ENCODE results near the gene FOXO6.

FOXO6 gene

GRCh38 chr1:41360786-41361494 is at the start of gene FOXO6:
FOXO6 (plus strand) TSS chr1:41361434.
- peak; percentile 84 to 87 for DNase-seq (ENCODE audit: low read depth in 2 of 2, low spot score in 1 of 2)

- no peak for DNase-seq (ENCODE audit: low read depth in 2 of 2, low spot score in 1 of 2)
These were observed 48.1 kb upstream of the FOXO6 start for GRCh38 chr1:41312991-41313645.

- DNase-seq (ENCODE audit: low read depth in 2 of 2, low spot score in 1 of 2): no peak
These were observed 47.5 kb upstream of the FOXO6 start for GRCh38 chr1:41313661-41314131.

- no peak for DNase-seq (ENCODE audit: low read depth in 2 of 2, low spot score in 1 of 2)
These were observed 46.7 kb upstream of the FOXO6 start for GRCh38 chr1:41314376-41315145.

DNA sequence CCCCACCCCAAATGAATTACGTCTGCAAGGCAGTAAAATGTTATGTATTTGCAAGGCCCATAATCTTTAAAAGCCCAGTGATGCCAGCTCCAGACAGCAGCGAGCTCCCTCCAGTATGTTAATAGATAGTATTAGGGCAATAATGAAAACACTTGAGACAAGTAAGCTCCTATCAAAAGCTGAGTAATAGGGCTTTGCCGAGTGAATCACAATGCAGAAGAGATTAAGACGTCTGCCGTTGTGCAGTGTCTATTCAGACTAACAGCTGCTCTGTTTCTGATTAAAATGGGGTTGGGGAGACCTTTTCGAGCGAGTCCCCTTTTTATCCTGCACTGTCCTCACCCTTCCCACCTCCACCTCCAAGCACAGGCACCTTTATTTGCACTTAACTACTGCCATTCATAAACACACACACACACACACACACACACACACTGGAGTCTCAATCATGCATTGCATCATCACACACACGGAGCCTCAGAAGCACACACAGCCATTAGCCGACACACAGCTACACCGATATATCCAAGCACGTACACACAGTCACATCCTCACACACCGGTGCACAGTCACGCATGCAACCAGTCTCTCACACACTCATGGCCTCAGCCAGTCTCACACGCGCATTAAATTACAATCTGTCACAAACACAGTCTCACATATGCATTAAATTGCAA is 46.0 kb upstream of the FOXO6 start:
- no peak for DNase-seq (ENCODE audit: low read depth in 2 of 2, low spot score in 1 of 2)

GRCh38 chr1:41315871-41316270 is 45.4 kb upstream of the FOXO6 start:
- DNase-seq (ENCODE audit: low read depth in 2 of 2, low spot score in 1 of 2): no peak

DNA sequence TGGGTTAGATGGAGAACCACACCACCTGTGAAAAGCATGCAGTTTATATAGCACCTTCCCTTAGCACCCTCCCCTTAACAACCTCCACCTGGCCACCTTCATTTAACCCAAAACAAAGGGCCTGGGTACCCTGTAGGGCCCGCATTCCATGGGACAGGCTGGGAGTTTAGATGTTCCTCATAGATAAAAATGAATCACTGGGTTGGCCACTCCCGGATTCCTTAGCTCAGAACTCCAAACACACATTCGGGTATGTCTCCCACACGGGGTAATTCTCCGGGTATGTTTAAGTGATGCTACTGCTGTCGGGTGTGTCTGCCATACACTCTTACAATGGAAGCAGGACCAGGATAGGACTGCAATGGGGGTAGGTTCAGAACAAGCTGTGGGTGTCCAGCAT is 43.9 kb upstream of the FOXO6 start:
- DNase-seq (ENCODE audit: low read depth in 2 of 2, low spot score in 1 of 2): no peak

DNA sequence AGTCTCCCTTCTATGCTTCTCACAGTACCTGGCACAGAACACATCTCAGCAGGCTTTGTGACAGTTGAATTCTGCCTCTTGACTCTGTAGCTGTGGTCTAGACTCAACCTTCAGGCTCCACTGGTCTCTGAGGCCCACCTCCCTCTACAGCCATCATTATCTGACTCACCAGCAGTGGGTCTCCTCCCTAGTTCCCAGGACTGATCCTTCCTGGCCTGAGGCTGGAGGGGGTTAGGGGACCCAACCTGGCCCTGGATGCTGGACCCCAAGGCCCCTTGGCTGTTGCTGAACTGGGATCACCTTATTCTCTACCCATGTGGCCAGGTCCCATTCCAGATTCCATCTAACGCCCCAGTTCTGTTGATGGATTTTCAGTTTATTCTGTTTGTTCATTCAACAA is 43.1 kb upstream of the FOXO6 start:
- DNase-seq (ENCODE audit: low read depth in 2 of 2, low spot score in 1 of 2): no peak

DNA sequence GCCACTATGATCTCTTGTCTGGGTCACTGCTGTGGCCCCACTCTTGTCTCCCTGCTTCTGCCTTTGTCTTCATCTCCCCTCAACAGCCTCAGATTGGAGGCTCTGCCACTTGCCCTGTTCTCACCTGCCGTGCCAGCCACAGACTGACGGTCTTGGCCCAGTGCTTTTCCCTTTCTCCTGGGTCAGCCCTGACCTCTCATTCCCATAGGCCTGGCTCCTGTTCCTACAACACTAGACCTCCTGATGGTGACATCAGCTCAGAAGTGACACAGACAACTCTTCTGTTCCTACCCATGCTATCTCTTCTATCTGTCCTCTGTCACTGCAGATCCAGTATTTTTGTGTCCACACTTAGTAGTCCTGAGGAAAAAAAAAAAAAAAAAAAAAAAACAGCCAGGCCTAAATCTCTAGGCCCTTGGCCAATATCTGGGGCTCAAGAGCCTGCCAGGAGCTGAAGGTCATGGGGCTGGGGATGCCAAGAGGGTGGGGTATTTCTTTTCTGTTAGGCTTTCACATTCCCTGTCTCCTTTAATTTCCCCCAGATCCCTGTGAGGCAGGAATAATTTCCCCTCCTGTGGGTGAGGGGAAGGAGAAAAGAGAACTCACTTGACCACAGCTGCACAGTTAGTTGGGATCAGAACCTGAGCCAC is 42.0 kb upstream of the FOXO6 start:
- no peak for DNase-seq (ENCODE audit: low read depth in 2 of 2, low spot score in 1 of 2)

- DNase-seq (ENCODE audit: low read depth in 2 of 2, low spot score in 1 of 2): no peak
These were observed 41.2 kb upstream of the FOXO6 start for GRCh38 chr1:41319807-41320711.

- no peak for DNase-seq (ENCODE audit: low read depth in 2 of 2, low spot score in 1 of 2)
These were observed 40.1 kb upstream of the FOXO6 start for GRCh38 chr1:41320895-41321676.

- no peak for DNase-seq (ENCODE audit: low read depth in 2 of 2, low spot score in 1 of 2)
These were observed 39.1 kb upstream of the FOXO6 start for GRCh38 chr1:41322101-41322661.

DNA sequence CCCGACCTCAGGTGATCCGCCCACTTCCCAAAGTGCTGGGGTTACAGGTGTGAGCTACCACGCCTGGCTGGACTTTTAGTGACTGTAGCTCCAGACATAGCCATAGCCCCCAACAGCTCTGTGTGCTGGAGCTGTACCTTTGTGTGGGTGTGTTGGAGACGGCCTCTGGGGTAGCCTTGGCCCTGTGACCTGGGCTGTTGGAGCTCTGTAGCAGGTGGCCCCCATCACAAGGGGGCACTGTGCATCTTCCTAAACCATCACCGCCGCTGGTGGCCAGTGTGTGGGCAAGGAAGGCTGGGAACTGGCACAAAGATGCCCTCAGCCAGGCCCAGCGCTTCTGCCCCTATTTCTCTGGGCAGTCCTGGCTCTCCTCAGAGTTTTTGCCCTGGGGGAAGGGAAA is 38.4 kb upstream of the FOXO6 start:
- no peak for DNase-seq (ENCODE audit: low read depth in 2 of 2, low spot score in 1 of 2)

DNA sequence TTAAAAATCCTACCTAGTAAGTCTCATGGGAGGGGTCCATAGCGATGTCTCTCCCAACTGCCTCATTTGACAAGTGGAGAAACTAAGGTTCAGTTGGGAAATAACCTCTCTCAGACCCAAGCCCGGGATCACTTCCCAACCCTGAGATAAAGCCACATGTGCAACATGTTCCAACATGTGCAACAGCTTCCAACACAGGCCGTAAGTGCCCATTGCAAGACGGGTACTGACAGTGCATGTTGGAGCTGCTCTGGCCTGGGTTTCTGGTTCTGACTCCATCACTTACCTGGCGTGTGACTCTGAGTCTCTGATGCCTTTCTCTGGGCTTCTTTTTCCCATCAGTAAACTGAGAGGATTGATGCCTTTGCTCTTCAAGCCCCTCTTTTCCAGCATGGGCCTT is 38.0 kb upstream of the FOXO6 start:
- DNase-seq (ENCODE audit: low read depth in 2 of 2, low spot score in 1 of 2): no peak

- DNase-seq (ENCODE audit: low read depth in 2 of 2, low spot score in 1 of 2): no peak
These were observed 35.4 kb upstream of the FOXO6 start for GRCh38 chr1:41325801-41326200.

GRCh38 chr1:41327383-41327999 is 33.7 kb upstream of the FOXO6 start:
- no peak for DNase-seq (ENCODE audit: low read depth in 2 of 2, low spot score in 1 of 2)

DNA sequence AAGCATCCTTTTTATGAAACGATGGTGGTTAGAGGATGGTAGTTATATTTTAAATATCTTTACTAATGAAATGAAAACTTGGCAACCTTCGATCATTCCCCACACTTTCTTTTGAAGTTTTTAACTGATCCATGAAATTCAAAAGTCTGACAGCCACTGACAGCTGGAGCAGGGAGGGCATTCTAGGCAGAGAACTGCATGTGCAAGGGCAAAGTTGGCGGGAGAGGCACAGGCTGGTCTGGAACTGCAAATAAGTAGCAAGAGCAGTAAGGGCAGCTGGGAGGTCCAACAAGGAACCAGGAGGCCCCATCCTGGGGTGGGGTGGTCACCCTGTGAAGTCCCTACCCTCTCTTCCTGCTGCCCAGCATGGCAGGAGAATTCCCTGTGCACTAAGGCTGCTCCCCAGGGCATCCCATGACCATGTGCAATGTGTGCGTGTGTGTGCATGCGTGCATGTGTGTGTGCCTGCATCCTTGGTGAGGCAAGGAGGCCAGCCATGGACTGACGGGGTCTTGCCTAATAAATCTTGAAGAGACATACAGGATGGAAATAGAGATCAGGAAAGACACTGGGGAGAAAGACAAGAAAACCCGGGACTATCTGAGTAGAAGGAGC is 33.1 kb upstream of the FOXO6 start:
- no peak for DNase-seq (ENCODE audit: low read depth in 2 of 2, low spot score in 1 of 2)
